ENCODE data around the gene FBXW9.

- TF ChIP-seq GATAD2A (CRISPR knock-in tag; IDR thresholded peaks at IDR 0.05), result no peak
- no peak for TF ChIP-seq TEF (CRISPR knock-in tag; IDR thresholded peaks at IDR 0.05)
- TF ChIP-seq ZNF121 (CRISPR knock-in tag; IDR thresholded peaks at IDR 0.05), result no peak
- TF ChIP-seq POLR2A (IDR thresholded peaks at IDR 0.05; ENCODE audit: insufficient read depth in 1 of 2, low read depth in 2 of 2, low read length in 2 of 2), result no peak
- TF ChIP-seq NFRKB (IDR thresholded peaks at IDR 0.05), result no peak
- TF ChIP-seq POLR2AphosphoS5 (IDR thresholded peaks at IDR 0.05; ENCODE audit: low read depth, low read length), result no peak
- TF ChIP-seq CTCF (CRISPR knock-in tag; IDR thresholded peaks at IDR 0.05), result no peak
- no peak for TF ChIP-seq EED (CRISPR knock-in tag; IDR thresholded peaks at IDR 0.05)
- no peak for TF ChIP-seq RAD21 (CRISPR knock-in tag; IDR thresholded peaks at IDR 0.05)
- no peak for TF ChIP-seq MAF1 (CRISPR knock-in tag; IDR thresholded peaks at IDR 0.05; ENCODE audit: borderline replicate concordance)
Measured at GRCh38 chr19:12711187-12711586, 14.8 kb upstream of the FBXW9 start.
